HG02678 (cell line): ENCODE data around the gene MACO1.
"Not testable (repeated sequence)": the region's sequence is repeated elsewhere in the genome, so short reads cannot be mapped to it uniquely, and the experiment has no call there.

Experiments used
- ATAC-seq: cut with Tn5 transposase; IDR thresholded peaks from one replicate; pipeline ENCODE4 v1.9.1; 2021; ENCODE audit warnings: mild to moderate bottlenecking, moderate library complexity; ENCODE audit not compliant: unreplicated experiment

MACO1 gene, protein sequence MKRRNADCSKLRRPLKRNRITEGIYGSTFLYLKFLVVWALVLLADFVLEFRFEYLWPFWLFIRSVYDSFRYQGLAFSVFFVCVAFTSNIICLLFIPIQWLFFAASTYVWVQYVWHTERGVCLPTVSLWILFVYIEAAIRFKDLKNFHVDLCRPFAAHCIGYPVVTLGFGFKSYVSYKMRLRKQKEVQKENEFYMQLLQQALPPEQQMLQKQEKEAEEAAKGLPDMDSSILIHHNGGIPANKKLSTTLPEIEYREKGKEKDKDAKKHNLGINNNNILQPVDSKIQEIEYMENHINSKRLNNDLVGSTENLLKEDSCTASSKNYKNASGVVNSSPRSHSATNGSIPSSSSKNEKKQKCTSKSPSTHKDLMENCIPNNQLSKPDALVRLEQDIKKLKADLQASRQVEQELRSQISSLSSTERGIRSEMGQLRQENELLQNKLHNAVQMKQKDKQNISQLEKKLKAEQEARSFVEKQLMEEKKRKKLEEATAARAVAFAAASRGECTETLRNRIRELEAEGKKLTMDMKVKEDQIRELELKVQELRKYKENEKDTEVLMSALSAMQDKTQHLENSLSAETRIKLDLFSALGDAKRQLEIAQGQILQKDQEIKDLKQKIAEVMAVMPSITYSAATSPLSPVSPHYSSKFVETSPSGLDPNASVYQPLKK

DNA sequence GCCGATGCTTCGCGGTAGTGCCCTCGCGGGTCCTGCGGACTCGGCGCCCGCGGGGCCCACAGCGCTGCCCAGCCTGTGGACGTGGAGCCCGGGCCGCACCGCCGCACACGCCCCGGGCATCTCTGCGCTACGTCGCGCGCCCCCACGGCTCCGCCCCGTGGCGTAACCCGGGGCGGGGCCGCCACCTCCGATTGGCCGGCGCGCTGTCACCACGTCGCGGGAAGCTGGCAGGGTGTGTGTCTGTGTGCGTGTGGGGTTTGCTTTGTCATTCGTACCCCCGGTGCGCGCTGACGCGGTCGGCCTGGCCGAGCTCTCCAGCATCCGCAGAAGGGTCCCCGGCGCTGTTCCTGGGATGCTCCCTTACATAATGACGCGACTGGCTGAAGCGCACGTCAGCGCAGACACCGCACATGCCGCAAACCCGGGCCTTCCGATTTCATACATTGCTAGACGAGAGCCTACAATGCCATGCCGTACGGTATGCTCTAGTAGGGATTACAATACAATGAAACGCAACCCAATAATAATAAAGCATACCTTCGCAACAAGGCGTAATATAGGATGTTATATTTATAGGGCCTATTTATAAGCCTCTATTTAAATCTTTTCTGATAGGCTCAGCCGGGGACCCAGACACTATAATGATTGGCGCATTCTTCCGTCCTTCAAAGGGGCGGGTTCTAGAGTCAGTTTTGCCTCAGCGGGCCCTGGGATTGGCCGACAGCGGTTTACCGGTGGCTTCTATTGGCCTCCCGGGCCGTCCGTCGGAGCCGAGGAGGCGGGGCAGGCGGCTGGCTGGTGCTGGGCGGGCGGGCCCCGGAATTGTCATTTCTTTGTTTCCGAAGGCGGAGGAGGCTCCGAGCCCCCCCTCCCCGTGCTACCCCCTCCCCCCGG, at the start of gene MACO1:
Gene MACO1, plus strand, starts transcription at position 825 of the 894 bp plus-strand sequence. CDS start 202 bp downstream, outside the sequence.
- peak; percentile 88 for ATAC-seq

- not testable (repeated sequence) for ATAC-seq
These were observed 48.2 kb upstream of the MACO1 start for GRCh38 chr1:25382543-25382942.

GRCh38 chr1:25383090-25383489, 47.6 kb upstream of the MACO1 start:
- not testable (repeated sequence) for ATAC-seq

DNA sequence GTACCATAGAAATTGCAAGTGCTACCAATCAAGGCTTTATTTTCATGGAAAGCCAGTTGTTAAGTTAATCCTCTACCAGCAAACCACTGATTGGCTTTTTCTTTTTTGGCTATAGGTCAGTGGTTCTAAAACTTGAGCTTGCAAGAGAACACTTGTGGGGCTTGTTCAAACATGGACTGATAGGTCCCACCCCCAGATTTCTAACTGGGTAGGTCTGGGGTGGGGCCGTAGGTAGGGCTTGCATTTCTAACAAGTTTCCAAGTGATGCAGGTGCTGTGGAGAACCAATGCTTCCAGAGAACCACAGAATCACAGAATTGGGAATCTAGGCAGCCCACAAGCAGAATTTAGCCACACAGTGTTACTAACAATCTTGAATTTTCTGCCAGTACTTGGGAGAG, 46.8 kb upstream of the MACO1 start:
- ATAC-seq = not testable (repeated sequence)

- ATAC-seq = not testable (repeated sequence)
These were observed 43.6 kb upstream of the MACO1 start for GRCh38 chr1:25387096-25387495.

DNA sequence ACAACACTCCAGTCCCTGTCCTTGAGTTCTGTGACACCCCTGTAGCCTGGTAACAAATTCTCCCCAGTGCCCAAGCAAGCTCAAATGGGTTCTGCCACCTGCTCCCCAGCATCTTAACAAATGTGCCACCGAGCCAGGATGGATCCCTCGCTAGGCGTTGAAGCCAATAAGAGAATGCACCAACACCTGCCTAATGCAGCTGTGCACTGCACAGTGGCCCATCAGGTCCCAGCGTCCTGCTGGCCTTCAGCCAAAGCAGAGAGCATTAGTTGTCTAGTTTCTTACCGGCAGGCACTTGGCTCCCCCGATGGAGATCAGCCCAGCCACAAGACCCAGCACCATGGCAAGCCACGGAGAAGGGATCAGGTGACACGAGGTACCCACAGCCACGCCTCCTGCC, 42.0 kb upstream of the MACO1 start:
- not testable (repeated sequence) for ATAC-seq

DNA sequence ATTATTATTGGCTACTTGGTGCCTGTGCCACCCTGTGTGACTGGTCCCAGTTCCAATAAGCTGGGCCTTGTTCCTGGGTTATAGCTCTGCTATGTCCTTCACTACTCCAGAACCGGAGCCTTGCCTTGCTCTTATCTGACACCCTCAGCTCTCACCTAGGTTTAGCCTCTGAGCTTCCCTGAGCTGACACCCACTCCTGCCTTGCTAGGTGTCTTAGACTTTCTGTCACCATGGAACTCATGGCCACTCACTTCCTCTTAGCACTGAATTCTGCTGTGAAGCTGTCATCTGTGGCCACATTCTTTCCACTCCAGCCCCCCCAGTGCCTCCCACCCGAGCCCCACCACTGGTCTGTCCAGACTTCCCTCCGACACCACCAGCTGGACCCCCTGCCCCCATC, 41.0 kb upstream of the MACO1 start:
- ATAC-seq = not testable (repeated sequence)

GRCh38 chr1:25392841-25393240, 37.9 kb upstream of the MACO1 start:
- ATAC-seq = no peak

DNA sequence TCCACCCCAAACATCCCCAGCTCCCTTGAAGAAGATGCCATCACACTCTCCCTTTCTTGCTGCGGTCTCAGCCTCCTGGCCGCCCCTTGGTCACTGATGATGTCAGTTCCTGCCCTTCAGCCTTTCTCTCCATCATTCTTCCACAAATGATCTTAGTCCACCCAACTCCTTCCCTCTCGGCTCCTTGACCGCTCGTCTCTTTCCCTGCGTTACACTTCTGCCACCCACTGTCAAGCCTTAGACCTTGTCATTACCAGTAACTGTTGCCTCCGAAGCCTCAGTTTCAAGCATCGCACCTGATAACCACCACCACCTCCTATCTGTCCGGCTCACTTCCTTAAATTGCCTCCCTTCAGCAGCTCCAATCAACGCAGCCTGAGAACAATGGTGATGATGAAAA, 33.1 kb upstream of the MACO1 start:
- not testable (repeated sequence) for ATAC-seq

GRCh38 chr1:25398079-25398478, 32.6 kb upstream of the MACO1 start:
- not testable (repeated sequence) for ATAC-seq

DNA sequence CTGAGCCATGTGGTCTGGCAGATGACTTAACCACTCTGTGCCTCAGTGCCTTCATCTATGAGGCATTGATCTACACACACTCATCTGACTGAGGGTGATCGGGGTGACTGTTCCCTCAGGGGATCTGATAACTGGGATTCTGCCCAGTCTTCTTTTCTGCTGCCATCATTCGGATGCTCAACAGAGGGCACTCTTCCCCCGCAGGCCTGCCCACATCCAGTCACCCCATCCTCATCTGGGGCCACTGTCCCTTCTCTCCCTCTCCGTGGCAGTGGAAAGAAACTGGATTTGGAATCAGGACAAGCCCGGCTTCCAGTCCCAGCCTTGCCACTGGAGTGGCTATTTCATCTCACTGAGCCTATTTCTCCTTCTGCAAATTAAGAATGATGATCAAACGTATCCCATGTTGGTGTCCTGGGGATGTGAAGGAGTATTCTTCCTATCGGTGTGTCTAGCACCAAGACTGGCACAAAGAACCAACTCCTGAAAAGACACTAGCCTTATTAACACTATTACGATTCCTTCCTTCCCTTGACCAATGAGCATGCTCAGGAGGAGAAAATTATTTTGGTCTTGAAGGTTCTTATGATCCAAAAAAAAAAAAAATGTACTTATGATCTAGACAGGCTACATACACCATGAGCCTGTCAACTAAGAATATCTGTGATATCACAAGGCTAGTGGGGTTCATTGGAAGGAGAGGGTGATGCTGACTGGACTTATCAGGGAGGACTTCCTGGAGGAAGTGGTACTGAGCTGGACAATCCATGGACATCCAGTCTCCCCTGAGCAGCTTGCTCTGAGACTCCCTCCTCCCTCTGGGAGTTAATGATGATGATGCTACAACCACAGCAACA, 27.5 kb upstream of the MACO1 start:
- not testable (repeated sequence) for ATAC-seq

DNA sequence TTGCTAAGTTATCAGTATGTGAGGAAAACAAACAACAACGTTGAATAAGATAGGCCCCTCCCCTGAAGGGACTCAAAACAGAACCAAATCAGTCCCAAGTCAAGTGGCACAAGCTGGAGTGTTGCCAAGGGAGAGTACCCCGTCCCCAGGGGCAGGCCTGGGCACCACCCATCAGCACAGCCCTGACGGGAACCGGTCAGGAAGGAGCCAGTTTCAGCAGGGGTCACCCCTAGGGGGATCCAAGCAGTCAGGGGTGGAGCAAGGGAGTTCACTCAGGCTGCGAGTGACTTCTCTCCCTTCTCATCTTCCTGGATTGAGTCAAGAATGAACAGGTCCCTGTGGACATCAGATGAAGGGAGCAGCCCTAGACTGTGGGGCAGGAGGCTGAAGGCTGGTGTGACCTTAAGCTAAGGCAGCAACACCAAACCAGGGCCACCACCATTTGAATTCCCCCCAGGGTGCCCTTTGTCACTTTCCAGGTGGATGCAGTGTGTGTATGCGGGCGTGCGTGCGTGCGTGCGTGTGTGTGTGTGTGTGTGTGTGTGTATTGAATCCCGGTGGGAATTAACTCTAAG, 24.9 kb upstream of the MACO1 start:
- not testable (repeated sequence) for ATAC-seq

DNA sequence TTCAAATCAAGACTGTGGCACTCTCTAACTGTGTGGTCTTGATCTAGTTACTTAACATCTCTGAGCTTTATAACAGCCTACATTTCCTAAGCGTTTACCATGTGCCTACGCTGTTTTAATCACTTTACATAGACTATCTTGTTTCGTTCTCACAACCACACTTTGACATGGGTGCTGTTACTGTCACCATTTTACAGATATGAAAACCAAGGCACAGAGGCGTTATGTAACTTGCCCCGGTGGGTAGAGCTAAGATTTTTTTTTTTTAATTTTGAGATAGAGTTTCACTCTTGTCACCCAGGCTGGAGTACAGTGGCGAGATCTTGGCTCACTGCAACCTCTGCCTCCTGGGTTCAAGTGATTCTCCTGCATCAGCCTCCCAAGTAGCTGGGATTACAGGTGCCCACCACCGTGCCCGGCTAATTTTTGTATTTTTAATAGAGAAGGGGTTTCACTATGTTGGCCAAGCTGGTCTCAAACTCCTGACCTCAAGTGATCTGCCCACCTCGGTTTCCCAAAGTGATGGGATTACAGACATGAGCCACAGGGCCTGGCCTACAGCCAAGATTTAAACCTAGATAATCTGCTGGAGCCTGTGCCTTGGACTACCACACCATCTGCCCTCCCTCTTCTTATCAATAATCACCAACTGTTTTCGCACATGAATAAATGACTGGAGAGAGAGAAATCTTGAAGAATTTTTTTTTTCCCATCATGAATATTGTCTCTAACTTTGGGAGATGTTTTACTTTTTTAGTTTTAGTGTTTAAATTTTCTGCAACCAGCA, 20.9 kb upstream of the MACO1 start:
- ATAC-seq = not testable (repeated sequence)

DNA sequence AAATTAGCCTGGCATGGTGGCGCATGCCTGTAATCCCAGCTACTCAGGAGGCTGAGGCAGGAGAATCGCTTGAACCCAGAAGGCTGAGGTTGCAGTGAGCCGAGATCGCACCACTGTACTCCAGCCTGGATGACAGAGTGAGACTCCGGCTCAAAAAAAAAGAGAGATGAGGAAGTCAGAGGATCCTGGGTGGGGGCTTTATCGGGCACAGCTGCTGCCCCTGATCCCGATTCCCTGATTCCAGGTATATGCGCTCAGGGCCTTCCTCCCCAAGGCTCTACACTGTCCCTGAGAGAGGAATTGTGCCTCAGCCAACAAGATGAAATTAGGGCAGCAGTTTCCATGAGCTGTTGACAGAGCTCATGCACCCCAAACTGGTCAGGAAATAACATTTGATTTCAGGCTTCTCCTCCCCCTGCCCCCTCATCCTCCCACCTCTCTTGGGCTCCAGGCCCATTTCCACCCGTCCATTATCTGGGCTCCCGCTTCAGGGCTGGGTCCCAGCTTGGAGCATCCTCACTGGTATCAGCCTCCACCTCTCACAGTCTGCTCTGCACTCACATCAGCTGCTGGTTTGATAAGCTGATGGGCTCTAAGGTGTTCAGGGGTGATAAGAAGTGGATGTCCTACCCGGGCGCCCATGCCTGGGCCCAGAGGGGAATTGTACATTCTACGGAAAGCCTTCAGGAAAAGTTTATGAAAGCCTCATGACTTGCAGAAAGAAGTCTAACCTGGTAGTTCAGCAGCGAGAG, 17.6 kb upstream of the MACO1 start:
- ATAC-seq = not testable (repeated sequence)

- not testable (repeated sequence) for ATAC-seq
These were observed 16.5 kb upstream of the MACO1 start for GRCh38 chr1:25414157-25414556.

- ATAC-seq = not testable (repeated sequence)
These were observed 16.1 kb upstream of the MACO1 start for GRCh38 chr1:25414578-25414977.

- ATAC-seq = not testable (repeated sequence)
These were observed 13.4 kb upstream of the MACO1 start for GRCh38 chr1:25417280-25417679.

DNA sequence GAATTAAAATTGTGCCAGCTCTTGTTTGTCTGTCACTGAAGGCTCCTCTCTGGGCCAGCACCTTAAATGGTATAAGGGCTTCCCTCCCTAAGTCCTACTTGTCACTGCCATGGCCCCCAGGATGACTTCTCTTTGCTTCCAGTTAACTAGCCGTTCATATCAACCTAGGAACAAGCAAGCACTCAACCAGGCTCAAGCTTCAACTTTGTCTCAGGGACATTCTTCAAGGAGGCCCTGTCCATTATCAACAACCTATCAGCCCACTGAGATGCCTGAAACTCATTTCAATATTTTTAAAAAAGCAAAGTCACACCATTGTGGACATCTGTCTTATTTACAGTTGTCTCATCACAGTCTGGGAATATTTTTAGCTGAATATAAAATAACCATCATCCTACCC, 11.4 kb upstream of the MACO1 start:
- not testable (repeated sequence) for ATAC-seq
